Mucosa of gallbladder (tissue), 1 donor: Measurements from ENCODE around the gene VPS37D. TPM values are rescaled to one million over a fixed set of nuclear protein-coding genes. Genes with fewer than 3 reads are reported as not detected.

Experiments
- total RNA-seq: library from RNA; stranded (reverse); gene quantifications from one replicate; pipeline ENCODE4 v1.2.1, GENCODE V29; 2021
- donor health status: DM: no; HTN: no; CAD: no.

The VPS37D gene
- total RNA-seq, 1 donor from 2014 or later, result 13.5 TPM

Other genes starting within 250 kb of the VPS37D start
- 0.29 TPM for gene FZD9, start 234.1 kb upstream of the VPS37D start, total RNA-seq
- gene BAZ1B, start 145.5 kb upstream of the VPS37D start, total RNA-seq, result 50.7 TPM
- gene BCL7B, start 110.1 kb upstream of the VPS37D start, total RNA-seq, result 57.7 TPM
- gene TBL2, start 89.3 kb upstream of the VPS37D start, total RNA-seq, result 39.2 TPM
- 117 TPM for gene MLXIPL, start 43.3 kb upstream of the VPS37D start, total RNA-seq
- 15.9 TPM for gene DNAJC30, start 15.6 kb downstream of the VPS37D start, total RNA-seq
- gene BUD23, start 15.8 kb downstream of the VPS37D start, total RNA-seq, result 57.6 TPM
- gene STX1A, start 51.8 kb downstream of the VPS37D start, total RNA-seq, result 33.8 TPM
- gene ABHD11, start 71.0 kb downstream of the VPS37D start, total RNA-seq, result 55.8 TPM
- gene CLDN3, start 102.4 kb downstream of the VPS37D start, total RNA-seq, result 129 TPM
- 201 TPM for gene CLDN4, start 163.2 kb downstream of the VPS37D start, total RNA-seq
- 3.1 TPM for gene METTL27, start 174.7 kb downstream of the VPS37D start, total RNA-seq
- gene TMEM270, start 193.3 kb downstream of the VPS37D start, total RNA-seq, result not detected